BE2C (cell line): ENCODE results near the gene CLTC.

Experiments used
- DNase-seq: peaks from one replicate; pipeline ENCODE4 v3.0.0-alpha.2; 2020
- H3K27me3 ChIP-seq: fragments of 250-450 bp; sonication (Bioruptor Pico); 2 replicates; pipeline ENCODE4 v1.5.1; 2020; ENCODE audit warnings: mild to moderate bottlenecking
- H3K36me3 ChIP-seq: fragments of 250-450 bp; sonication (Bioruptor Pico); 2 replicates; pipeline ENCODE4 v1.5.1; 2020; ENCODE audit warnings: mild to moderate bottlenecking
- H3K4me1 ChIP-seq: fragments of 250-450 bp; sonication (Bioruptor Pico); 2 replicates; pipeline ENCODE4 v1.5.1; 2020
- H3K4me3 ChIP-seq: 2 replicates; pipeline ENCODE4 v1.5.1; 2011; ENCODE audit warnings: low read depth, low read length
- H3K9me3 ChIP-seq: fragments of 250-450 bp; sonication (Bioruptor Pico); 2 replicates; pipeline ENCODE4 v1.5.1; 2020
- CTCF ChIP-seq: IDR thresholded peaks from 2 replicates; pipeline ENCODE4 v1.5.1; 2012; ENCODE audit warnings: mild to moderate bottlenecking, low read depth, low read length

Gene CLTC

DNA sequence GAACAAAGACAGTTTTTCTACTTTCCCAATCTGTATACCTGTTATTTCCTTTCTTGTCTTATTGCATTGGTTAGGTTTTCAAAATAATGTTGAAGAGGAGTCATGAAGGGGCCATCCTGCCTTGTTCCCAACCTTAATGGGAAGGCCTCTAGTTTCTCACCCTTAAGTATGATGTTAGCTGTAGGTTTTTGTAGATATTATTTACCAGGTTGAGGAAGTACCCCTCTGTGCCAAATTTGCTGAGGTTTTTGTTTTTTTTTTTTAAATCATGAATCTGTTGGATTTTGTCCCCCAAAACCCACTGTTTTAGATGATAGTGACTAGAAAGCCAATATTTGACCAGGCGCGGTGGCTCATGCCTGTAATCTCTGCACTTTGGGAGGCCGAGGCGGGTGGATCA is 124.1 kb downstream of the CLTC start:
- Histone ChIP-seq H3K4me1 (no peaks in the 10 kb centered on the region), H3K9me3 (no peaks in the 10 kb centered on the region), H3K36me3 (peaks cover 5% of the 10 kb centered on the region), H3K4me3 (no peak overlapping the region), H3K27me3 (no peaks in the 10 kb centered on the region)
- no peak for TF ChIP-seq CTCF
- no peak for DNase-seq

- DNase-seq, result no peak
- no peaks in the 10 kb centered on the region for H3K4me1 ChIP-seq
- no peak overlapping the region for H3K4me3 ChIP-seq
- TF ChIP-seq CTCF, result no peak
- H3K9me3 ChIP-seq, result no peaks in the 10 kb centered on the region
- H3K36me3 ChIP-seq, result peaks cover 5% of the 10 kb centered on the region
- H3K27me3 ChIP-seq, result no peaks in the 10 kb centered on the region
Measured at GRCh38 chr17:59745040-59745439, 125.3 kb downstream of the CLTC start.
